GM12864 (cell line): Measurements from ENCODE around the gene SLC35F6.
A peak's percentile ranks its signal among the peaks of the same experiment; 100 is the strongest.

ENCODE experiments used
- DNase-seq: peaks from one replicate; pipeline ENCODE4 v3.0.0-alpha.2; 2011; ENCODE audit warnings: low read depth
- H3K4me3 ChIP-seq: 2 replicates; pipeline ENCODE4 v1.5.1; 2011; ENCODE audit warnings: mild to moderate bottlenecking, low read depth, low read length, control low read depth
- TF ChIP-seq, protein P1 (sequence below): IDR thresholded peaks from 2 replicates; pipeline ENCODE4 v1.5.1; 2011; ENCODE audit warnings: low read depth, mild to moderate bottlenecking, moderate library complexity, low read length, control low read depth, inconsistent platforms; ENCODE audit errors: missing control alignments

SLC35F6 gene

DNA sequence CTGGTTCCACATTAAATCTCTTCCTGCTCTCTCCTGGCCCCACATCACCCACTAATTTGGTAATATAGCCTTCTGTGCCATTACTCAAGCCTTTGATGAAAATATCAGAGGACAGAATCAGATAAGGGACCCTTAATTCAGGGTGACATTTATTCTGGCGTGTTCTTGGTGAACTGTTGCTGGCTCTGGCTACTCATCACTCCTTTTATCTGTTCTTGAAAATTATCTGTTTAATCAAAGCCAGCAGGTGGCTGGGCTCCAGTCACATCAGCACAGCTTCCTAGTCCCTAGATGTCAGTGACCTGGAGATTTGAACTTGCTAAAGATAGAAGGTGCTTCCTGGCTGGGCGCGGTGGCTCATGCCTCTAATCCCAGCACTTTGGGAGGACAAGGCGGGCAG lies 26.9 kb upstream of the SLC35F6 start:
- no peak overlapping the region for H3K4me3 ChIP-seq
- TF ChIP-seq, protein P1, sequence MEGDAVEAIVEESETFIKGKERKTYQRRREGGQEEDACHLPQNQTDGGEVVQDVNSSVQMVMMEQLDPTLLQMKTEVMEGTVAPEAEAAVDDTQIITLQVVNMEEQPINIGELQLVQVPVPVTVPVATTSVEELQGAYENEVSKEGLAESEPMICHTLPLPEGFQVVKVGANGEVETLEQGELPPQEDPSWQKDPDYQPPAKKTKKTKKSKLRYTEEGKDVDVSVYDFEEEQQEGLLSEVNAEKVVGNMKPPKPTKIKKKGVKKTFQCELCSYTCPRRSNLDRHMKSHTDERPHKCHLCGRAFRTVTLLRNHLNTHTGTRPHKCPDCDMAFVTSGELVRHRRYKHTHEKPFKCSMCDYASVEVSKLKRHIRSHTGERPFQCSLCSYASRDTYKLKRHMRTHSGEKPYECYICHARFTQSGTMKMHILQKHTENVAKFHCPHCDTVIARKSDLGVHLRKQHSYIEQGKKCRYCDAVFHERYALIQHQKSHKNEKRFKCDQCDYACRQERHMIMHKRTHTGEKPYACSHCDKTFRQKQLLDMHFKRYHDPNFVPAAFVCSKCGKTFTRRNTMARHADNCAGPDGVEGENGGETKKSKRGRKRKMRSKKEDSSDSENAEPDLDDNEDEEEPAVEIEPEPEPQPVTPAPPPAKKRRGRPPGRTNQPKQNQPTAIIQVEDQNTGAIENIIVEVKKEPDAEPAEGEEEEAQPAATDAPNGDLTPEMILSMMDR: no peak
- DNase-seq: no peak

DNA sequence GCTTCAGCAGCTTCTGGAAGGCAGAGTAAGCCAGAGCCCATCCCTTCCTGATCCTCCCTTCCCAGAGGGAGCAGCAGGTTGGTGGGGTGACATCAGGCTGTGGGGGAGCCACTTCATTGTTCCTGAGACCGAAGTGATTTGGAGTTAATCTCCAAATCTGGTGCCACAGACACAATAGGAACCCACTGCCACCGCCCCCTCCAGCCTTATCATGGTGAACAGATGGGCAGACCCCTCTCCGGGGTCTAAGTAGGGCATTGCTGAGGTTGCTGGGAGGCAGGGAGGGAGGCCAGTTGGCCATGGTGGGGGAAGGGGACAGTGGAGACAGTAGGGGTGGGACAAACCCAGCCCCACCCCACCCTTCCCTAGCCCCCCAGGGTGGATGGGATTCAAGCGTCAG lies 25.6 kb upstream of the SLC35F6 start:
- TF ChIP-seq, protein P1: no peak
- DNase-seq: no peak
- H3K4me3 ChIP-seq: no peak overlapping the region

DNA sequence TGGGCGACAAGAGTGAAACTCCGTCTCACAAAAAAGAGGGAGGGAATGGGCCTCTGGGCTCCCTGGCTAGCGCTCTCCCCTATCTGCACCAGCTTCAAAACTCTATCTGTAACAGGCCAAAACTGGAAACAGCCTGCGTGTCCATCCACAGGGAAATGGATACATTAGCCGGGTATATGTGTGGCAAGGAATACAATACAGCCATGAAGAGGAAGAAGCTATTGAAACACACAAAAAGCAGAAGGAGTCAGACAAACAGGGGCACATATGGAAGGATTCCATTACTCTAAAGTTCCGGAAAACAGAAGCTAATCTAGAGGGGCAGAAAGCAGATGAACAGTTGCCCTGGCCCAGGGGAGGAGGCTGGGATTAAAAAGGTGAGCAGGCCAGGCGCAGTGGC lies 24.6 kb upstream of the SLC35F6 start:
- DNase-seq: no peak
- TF ChIP-seq, protein P1: no peak
- no peak overlapping the region for H3K4me3 ChIP-seq

DNA sequence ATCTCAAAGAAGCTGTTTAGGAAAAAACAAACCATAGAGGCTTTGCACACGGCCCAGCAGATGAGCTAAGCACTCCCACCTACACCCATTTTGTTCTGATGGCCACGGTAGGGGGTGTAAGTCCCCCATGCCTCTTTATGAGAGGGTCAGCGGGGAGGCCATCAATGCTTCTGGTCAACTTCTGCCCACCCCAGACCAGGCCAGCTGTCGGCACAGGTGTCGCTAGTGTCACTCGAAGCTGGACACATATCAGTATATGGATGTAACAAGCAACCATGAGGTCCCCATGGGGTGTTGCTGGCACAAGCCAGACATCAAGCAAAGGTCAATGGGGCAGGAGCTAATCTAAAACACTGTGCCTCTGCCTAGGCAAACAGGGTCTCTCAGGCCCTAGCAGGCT lies 23.7 kb upstream of the SLC35F6 start:
- H3K4me3 ChIP-seq: no peak overlapping the region
- TF ChIP-seq, protein P1: no peak
- DNase-seq: no peak

DNA sequence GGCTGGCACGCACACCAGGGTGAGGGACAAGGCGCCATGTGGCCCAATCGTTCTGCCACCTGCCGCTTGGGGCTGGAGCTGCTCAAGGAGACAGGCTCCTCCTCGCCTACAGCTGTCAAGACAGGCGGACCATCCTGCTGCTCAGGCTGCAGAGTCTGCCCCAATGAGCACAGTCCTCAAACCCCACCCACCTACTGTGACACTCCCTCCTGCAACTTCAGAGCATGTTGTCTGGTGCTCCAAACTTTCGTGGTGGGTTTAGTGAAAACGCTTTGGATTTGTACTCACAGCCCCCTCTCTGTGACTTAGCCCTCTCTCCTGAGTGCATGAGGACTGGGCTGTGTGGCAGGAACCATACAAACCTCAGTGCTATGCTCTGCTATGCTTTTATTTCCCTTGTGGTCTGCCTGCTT lies 23.2 kb upstream of the SLC35F6 start:
- DNase-seq: peak; percentile 7
- TF ChIP-seq, protein P1: no peak
- H3K4me3 ChIP-seq: no peak overlapping the region

DNA sequence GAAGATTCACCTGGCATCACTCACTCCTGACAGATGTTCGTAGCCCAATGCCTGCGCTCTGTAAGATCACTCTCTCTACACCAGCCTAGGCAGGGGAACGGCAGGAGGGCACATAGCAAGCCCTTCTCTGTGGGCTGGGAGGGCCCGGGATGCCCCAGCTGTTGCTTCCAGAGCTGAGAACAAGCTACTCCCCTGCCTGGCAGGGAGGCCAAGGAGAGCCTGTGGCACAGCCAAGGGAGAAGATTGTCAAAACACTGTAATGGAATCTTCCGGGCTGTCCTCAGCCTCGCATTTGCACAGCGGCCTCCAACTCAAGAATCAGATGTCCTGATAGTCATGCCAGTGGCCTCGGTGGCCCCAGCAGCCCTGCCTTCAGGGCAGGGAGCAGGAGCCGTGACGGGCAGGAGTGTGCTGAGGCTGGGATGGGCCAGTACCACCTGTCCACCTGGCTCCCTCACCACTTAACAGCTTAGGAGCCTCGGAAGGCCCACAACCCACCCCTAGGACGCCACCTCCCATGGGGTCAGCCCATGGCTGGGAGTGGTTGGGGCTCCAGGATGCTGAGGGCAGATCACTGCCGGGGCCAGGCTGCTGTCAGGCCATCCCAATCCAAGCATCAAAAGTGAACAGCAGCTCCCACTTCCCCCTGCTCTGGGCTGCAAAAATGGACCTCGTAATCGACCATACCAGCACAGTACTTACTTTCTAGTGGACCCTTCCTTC lies 21.9 kb upstream of the SLC35F6 start:
- no peak for DNase-seq
- H3K4me3 ChIP-seq: no peak overlapping the region
- TF ChIP-seq, protein P1: no peak

DNA sequence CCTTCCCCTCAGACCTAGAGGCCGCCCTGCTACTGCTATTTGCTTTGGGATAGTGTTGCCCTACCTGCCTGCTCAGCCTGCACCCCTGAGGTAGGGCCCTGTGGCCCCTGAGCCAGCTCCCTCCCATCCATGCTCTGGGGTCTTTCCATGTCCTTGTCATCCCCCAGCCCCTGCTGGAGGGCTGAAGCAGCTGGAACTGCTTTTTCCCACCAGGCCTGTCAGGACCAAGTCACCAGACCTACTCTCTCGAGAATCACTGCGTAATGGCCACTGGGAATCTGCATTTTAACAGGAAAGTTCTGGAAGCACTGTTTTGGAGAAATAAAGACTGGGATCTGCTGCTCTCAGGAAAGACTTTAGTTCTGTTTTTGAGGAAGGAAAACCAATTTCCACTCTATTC lies 20.2 kb upstream of the SLC35F6 start:
- TF ChIP-seq, protein P1: no peak
- no peak overlapping the region for H3K4me3 ChIP-seq
- DNase-seq: no peak
